GM12878 (cell line): ENCODE measurements around the gene GPR153. TPM values are rescaled to one million over a fixed set of nuclear protein-coding genes. Genes with fewer than 3 reads are reported as not detected.
A peak's percentile ranks its signal among the peaks of the same experiment; 100 is the strongest.

Experiments
- ATAC-seq: fragments of 200-7000 bp; cut with Tn5 transposase; 3 replicates; pipeline ENCODE4 v1.9.1; 2020; ENCODE audit warnings: mild to moderate bottlenecking, moderate library complexity
- BruUV-seq: library from RNA; stranded (reverse); fragments of 400-500 nt; replicated peaks from 2 replicates; lab custom pipeline; 2021; lab: Mats Ljungman, UMichigan
- CTCF ChIA-PET: fragments of 300-600 bp; sonication (Branson Sonifier 250); formaldehyde crosslinking; extraction: SDS; loops from one replicate; lab custom pipeline; 2021; ENCODE audit warnings: inconsistent platforms; lab: Yijun Ruan, JAX
- POLR2A ChIA-PET: fragments of 350-600 bp; formaldehyde crosslinking; extraction: SDS; loops from one replicate; lab custom pipeline; 2021; ENCODE audit warnings: inconsistent platforms; lab: Charles Lee
- RAD21 ChIA-PET: fragments of 300-600 bp; sonication (Branson Sonifier 250); formaldehyde crosslinking; loops from one replicate; lab custom pipeline; 2023; ENCODE audit warnings: antibody characterized with exemption; ENCODE audit not compliant: unreplicated experiment; lab: Charles Lee
- SMC1A ChIA-PET: fragments of 300-600 bp; sonication (Branson Sonifier 250); formaldehyde crosslinking; loops from one replicate; lab custom pipeline; 2023; ENCODE audit not compliant: unreplicated experiment, uncharacterized antibody; lab: Charles Lee
- DNase-seq: peaks from one replicate; pipeline ENCODE4 v3.0.0-alpha.2; 2011; ENCODE audit warnings: low read depth, low spot score
- FAIRE-seq: peaks from 3 replicates; lab custom pipeline; 2011; peaks lifted over from hg19 to GRCh38; lab: Jason Lieb, UNC
- H2AFZ ChIP-seq: 2 replicates; pipeline ENCODE4 v1.6.0; 2011; ENCODE audit warnings: low read depth, low read length, control low read depth; ENCODE audit not compliant: control insufficient read depth
- H3K27ac ChIP-seq: 2 replicates; pipeline ENCODE4 v1.5.1; 2011; ENCODE audit warnings: control low read depth; ENCODE audit not compliant: control insufficient read depth, insufficient read depth
- H3K27me3 ChIP-seq, 2 experiments: replicated peaks in 1 of 2; 2 replicates each; pipeline versions ENCODE4 v1.6.0 to v1.6.1; 2011; ENCODE audit warnings: low read length in 1 of 2; ENCODE audit not compliant: control insufficient read depth in 2 of 2, insufficient read depth in 2 of 2
- H3K36me3 ChIP-seq, 2 experiments: 2 replicates each; pipeline ENCODE4 v1.5.1; 2011; ENCODE audit warnings: low read length in 1 of 2; ENCODE audit not compliant: control insufficient read depth in 2 of 2, insufficient read depth in 2 of 2
- H3K4me1 ChIP-seq: 2 replicates; pipeline ENCODE4 v1.6.1; 2011; ENCODE audit warnings: mild to moderate bottlenecking, low read length, moderate library complexity, mixed read lengths; ENCODE audit not compliant: control insufficient read depth, insufficient read depth
- H3K4me2 ChIP-seq: 2 replicates; pipeline ENCODE4 v1.6.0; 2011; ENCODE audit warnings: control low read depth; ENCODE audit not compliant: control insufficient read depth, insufficient read depth
- H3K4me3 ChIP-seq: fragments of 200-600 bp; sonication (generic); 2 replicates; pipeline ENCODE4 v1.5.1; 2016
- H3K79me2 ChIP-seq: 2 replicates; pipeline ENCODE4 v1.6.0; 2011; ENCODE audit warnings: low read length; ENCODE audit not compliant: control insufficient read depth, insufficient read depth
- H3K9ac ChIP-seq: 2 replicates; pipeline ENCODE4 v1.8.0; 2011; ENCODE audit warnings: low read length, control low read depth, mixed read lengths; ENCODE audit not compliant: control insufficient read depth, insufficient read depth
- H3K9me3 ChIP-seq: replicated peaks from 3 replicates; pipeline ENCODE4 v1.5.1; 2011; ENCODE audit warnings: mild to moderate bottlenecking, low read length; ENCODE audit not compliant: control insufficient read depth, insufficient read depth
- H4K20me1 ChIP-seq: 2 replicates; pipeline ENCODE4 v1.6.0; 2011; ENCODE audit not compliant: control insufficient read depth, insufficient read depth
- ATF7 ChIP-seq: fragments of 450-650 bp; IDR thresholded peaks from 2 replicates; pipeline ENCODE4 v1.6.1; 2016; ENCODE audit warnings: low read depth, mild to moderate bottlenecking
- EZH2 ChIP-seq: IDR thresholded peaks from 2 replicates; pipeline ENCODE4 v1.6.1; 2012; ENCODE audit warnings: low read depth, mild to moderate bottlenecking, control low read depth, inconsistent platforms, low read length, borderline replicate concordance; ENCODE audit not compliant: control insufficient read depth
- HSF1 ChIP-seq: fragments of 150-350 bp; IDR thresholded peaks from 2 replicates; pipeline ENCODE4 v1.6.1; 2014; ENCODE audit warnings: mild to moderate bottlenecking, low read depth, low read length
- PKNOX1 ChIP-seq: fragments of 450-650 bp; IDR thresholded peaks from 2 replicates; pipeline ENCODE4 v1.6.1; 2016; ENCODE audit warnings: mild to moderate bottlenecking
- POLR2A ChIP-seq: IDR thresholded peaks from 2 replicates; pipeline ENCODE4 v1.6.1; 2011; ENCODE audit warnings: low read depth, mild to moderate bottlenecking, low read length
- RBBP5 ChIP-seq: fragments of 200-600 bp; sonication (generic); conservative IDR thresholded peaks from 2 replicates; pipeline ENCODE4 v1.6.1; 2016
- SREBF1 ChIP-seq: IDR thresholded peaks from 2 replicates; pipeline ENCODE4 v1.6.1; 2012; ENCODE audit warnings: mild to moderate bottlenecking, low read length
- TCF12 ChIP-seq: IDR thresholded peaks from 2 replicates; pipeline ENCODE4 v1.6.1; 2011; ENCODE audit warnings: low read depth, mild to moderate bottlenecking, low read length
- USF1 ChIP-seq: IDR thresholded peaks from 2 replicates; pipeline ENCODE4 v1.6.1; 2011; ENCODE audit warnings: borderline replicate concordance, low read depth, mild to moderate bottlenecking, moderate library complexity, mixed read lengths, low read length; ENCODE audit not compliant: insufficient read depth; ENCODE audit errors: extremely low read length
- WGBS: methylation state at CpG from one replicate; pipeline ENCODE4 v1.1.6; 2016; ENCODE audit warnings: low lambda C conversion rate; ENCODE audit not compliant: insufficient replicate concordance, insufficient coverage; ENCODE audit errors: missing lambda C conversion rate; 5-methylcytosine and 5-hydroxymethylcytosine counted together
- in situ Hi-C: fragments of 300-500 bp; cut with MboI; formaldehyde crosslinking; loops from 9 replicates; pipeline ENCODE4 v1.14.3; 2018; ENCODE audit warnings: mixed read lengths
- intact Hi-C: fragments of 100-400 bp; cut with micrococcal nuclease; formaldehyde crosslinking; loops from one replicate; pipeline ENCODE4 v1.14.2; 2022; ENCODE audit not compliant: unreplicated experiment
- polyA plus RNA-seq, 11 experiments: library from polyadenylated mRNA; depleted of rRNA in 4 of 11; unstranded in 6 of 11; stranded (reverse) in 5 of 11; fragments of >200 nt; fragmentation: Nextera tagmentation in 4 of 11; fragmentation: Illumina TruSeq in 1 of 11; extraction: Ambion mirVana in 4 of 11; extraction: Trizol in 1 of 11; gene quantifications; 1 replicate in 1 of 11; 2 replicates in 10 of 11; pipeline versions ENCODE4 v1.2.1 to v1.2.3, GENCODE V29; 2011 to 2016; ENCODE audit warnings: inconsistent platforms in 2 of 11, missing spikeins in 2 of 11, low read depth in 1 of 11
- total RNA-seq, 4 experiments: library from RNA; depleted of rRNA in 3 of 4; stranded (reverse); fragments of >200 nt in 3 of 4; fragmentation: Illumina TruSeq in 1 of 4; extraction: Trizol in 1 of 4; gene quantifications; 2 replicates each; pipeline versions ENCODE4 v1.2.1 to v1.2.3, GENCODE V29; 2013 to 2021

Gene GPR153
- total and polyA plus RNA-seq, 10 of the 15 experiments (the other 5 are each of a cell fraction or from before 2014, with no cell fraction given) = 0.04 to 2.2 (median 0.54) TPM

- FAIRE-seq (no peak), DNase-seq (no peak), ATAC-seq (no peak)
- Histone ChIP-seq H3K27ac (no peak overlapping the region), H2AFZ (no peak overlapping the region), H3K9me3 (no peaks in the 10 kb centered on the region), H3K9ac (no peak overlapping the region), H3K27me3 (peaks cover 17 to 24% of the 10 kb centered on the region in 2 experiments), H4K20me1 (no peaks in the 10 kb centered on the region), H3K4me3 (no peak overlapping the region), H3K36me3 (no peaks in the 10 kb centered on the region), H3K79me2 (no peaks in the 10 kb centered on the region), H3K4me1 (peaks cover 5% of the 10 kb centered on the region), H3K4me2 (no peak overlapping the region)
- intact Hi-C loops = no loop called here
- ChIA-PET POLR2A (no interaction called here), RAD21 (interaction anchor here (0.7 kb wide), 1 partner anchor 338 kb away, joined by 3 read pairs; the partner anchor contains the start of gene ZBTB48), SMC1A (no interaction called here), CTCF (no interaction called here)
- peak; percentile 96; the same call in 1 of the 2 replicates for TF ChIP-seq EZH2
- TF ChIP-seq TCF12 = no peak
- BruUV-seq = no TSS peak
- WGBS = 19% methylated on average over 25 of the region's 33 CpGs
- in situ Hi-C loops = no loop called here
These were observed 19.6 kb downstream of the GPR153 start for GRCh38 chr1:6241107-6241886.

- H3K36me3 ChIP-seq = no peaks in the 10 kb centered on the region
- H3K27me3 ChIP-seq = peaks cover 17 to 24% of the 10 kb centered on the region in 2 experiments
- no peaks in the 10 kb centered on the region; the same call in 1 of the 2 replicates for H3K4me1 ChIP-seq
- no peak overlapping the region for H3K4me3 ChIP-seq
- ChIA-PET CTCF (interaction anchor here (1.1 to 2.0 kb wide), 4 partner anchors 15 to 174 kb away, joined by 3 to 7 read pairs (median 6); no protein-coding TSS in a partner anchor), SMC1A (interaction anchor here (0.6 kb wide), 1 partner anchor 246 kb away, joined by 3 read pairs; no protein-coding TSS in a partner anchor), POLR2A (no interaction called here), RAD21 (no interaction called here)
- H3K27ac ChIP-seq = no peak overlapping the region
- H3K79me2 ChIP-seq = peaks cover 3% of the 10 kb centered on the region
- ATAC-seq = no peak
- BruUV-seq = no TSS peak
- no peaks in the 10 kb centered on the region for H3K9me3 ChIP-seq
- H3K4me2 ChIP-seq = no peak overlapping the region
- no peak overlapping the region for H2AFZ ChIP-seq
- intact Hi-C loops = no loop called here
- WGBS = 56% methylated on average over 17 of the region's 17 CpGs
- H3K9ac ChIP-seq = no peak overlapping the region
- FAIRE-seq = no peak
- no peak for DNase-seq
- in situ Hi-C loops = no loop called here
- H4K20me1 ChIP-seq = no peaks in the 10 kb centered on the region
- no peak for TF ChIP-seq POLR2A
- no peak for TF ChIP-seq HSF1
- TF ChIP-seq PKNOX1 = no peak
- no peak for TF ChIP-seq RBBP5
- TF ChIP-seq USF1 = no peak
- TF ChIP-seq ATF7 = no peak
- no peak for TF ChIP-seq SREBF1
These were observed 20.7 kb downstream of the GPR153 start for GRCh38 chr1:6239950-6240768.
